Measurements from ENCODE around the gene BEGAIN. TPM values are rescaled to one million over a fixed set of nuclear protein-coding genes. Genes with fewer than 3 reads are reported as not detected.

Gene BEGAIN
- polyA plus RNA-seq, 1 donor from 2014 or later, result 10.9 TPM

- H3K9me3 ChIP-seq (ENCODE audit: low read length), result no peaks in the 10 kb centered on the region
- H3K4me3 ChIP-seq (ENCODE audit: low read length), result no peak overlapping the region
- H3K79me2 ChIP-seq (replicated peaks; ENCODE audit: insufficient read depth, low read length), result no peaks in the 10 kb centered on the region
- no peak overlapping the region for H2AFZ ChIP-seq (ENCODE audit: low read depth, low read length)
- no peak overlapping the region for H3K27ac ChIP-seq (ENCODE audit: low read length)
- no peaks in the 10 kb centered on the region for H3F3A ChIP-seq (ENCODE audit: insufficient read depth, low read length, poor library complexity, severe bottlenecking)
- H4K20me1 ChIP-seq (ENCODE audit: insufficient read depth), result no peaks in the 10 kb centered on the region
- H3K36me3 ChIP-seq (ENCODE audit: insufficient read depth, low read length), result no peaks in the 10 kb centered on the region
- H3K9me2 ChIP-seq (ENCODE audit: insufficient read depth, low read length), result no peaks in the 10 kb centered on the region
- TF ChIP-seq RAD21 (conservative IDR thresholded peaks at IDR 0.05), result no peak
- TF ChIP-seq SMC3 (conservative IDR thresholded peaks at IDR 0.05; ENCODE audit: poor library complexity), result no peak
- no peak for TF ChIP-seq POLR2AphosphoS5 (IDR thresholded peaks at IDR 0.05)
- no peak for TF ChIP-seq EZH2 (IDR thresholded peaks at IDR 0.05; ENCODE audit: borderline replicate concordance, insufficient read depth, low read length, poor library complexity, severe bottlenecking)
- TF ChIP-seq TAF1 (IDR thresholded peaks at IDR 0.05; ENCODE audit: low read depth), result no peak
- TF ChIP-seq EP300 (conservative IDR thresholded peaks at IDR 0.05; ENCODE audit: poor library complexity, severe bottlenecking), result no peak
- TF ChIP-seq REST (IDR thresholded peaks at IDR 0.05; ENCODE audit: borderline replicate concordance), result no peak
- TF ChIP-seq CTCF (IDR thresholded peaks at IDR 0.05; ENCODE audit: poor library complexity, severe bottlenecking), result no peak
- no peak for TF ChIP-seq MXI1 (conservative IDR thresholded peaks at IDR 0.05; ENCODE audit: poor library complexity, severe bottlenecking)
- no peaks in the 10 kb centered on the region for H3K27me3 ChIP-seq (ENCODE audit: insufficient read depth, low read depth, low read length)
- no peak overlapping the region for H3K9ac ChIP-seq (ENCODE audit: low read length)
- H3K4me2 ChIP-seq (ENCODE audit: low read length), result no peak overlapping the region
These were observed 18.8 kb upstream of the BEGAIN start for GRCh38 chr14:100605706-100606686.

- no peaks in the 10 kb centered on the region for H3K9me3 ChIP-seq (ENCODE audit: low read length)
- H3K4me3 ChIP-seq (ENCODE audit: low read length), result no peak overlapping the region
- no peaks in the 10 kb centered on the region for H3K79me2 ChIP-seq (replicated peaks; ENCODE audit: insufficient read depth, low read length)
- no peak overlapping the region for H3K27ac ChIP-seq (ENCODE audit: low read length)
- no peak overlapping the region for H2AFZ ChIP-seq (ENCODE audit: low read depth, low read length)
- no peaks in the 10 kb centered on the region for H3K36me3 ChIP-seq (ENCODE audit: insufficient read depth, low read length)
- no peaks in the 10 kb centered on the region for H4K20me1 ChIP-seq (ENCODE audit: insufficient read depth)
- no peak overlapping the region for H3K9ac ChIP-seq (ENCODE audit: low read length)
- no peaks in the 10 kb centered on the region for H3K9me2 ChIP-seq (ENCODE audit: insufficient read depth, low read length)
- no peaks in the 10 kb centered on the region for H3K27me3 ChIP-seq (ENCODE audit: insufficient read depth, low read depth, low read length)
- no peak overlapping the region for H3K4me2 ChIP-seq (ENCODE audit: low read length)
- H3F3A ChIP-seq (ENCODE audit: insufficient read depth, low read length, poor library complexity, severe bottlenecking), result no peaks in the 10 kb centered on the region
- TF ChIP-seq EP300 (conservative IDR thresholded peaks at IDR 0.05; ENCODE audit: poor library complexity, severe bottlenecking) (no peak), MXI1 (conservative IDR thresholded peaks at IDR 0.05; ENCODE audit: poor library complexity, severe bottlenecking) (no peak), EZH2 (IDR thresholded peaks at IDR 0.05; ENCODE audit: borderline replicate concordance, insufficient read depth, low read length, poor library complexity, severe bottlenecking) (no peak), SMC3 (conservative IDR thresholded peaks at IDR 0.05; ENCODE audit: poor library complexity) (no peak), POLR2AphosphoS5 (IDR thresholded peaks at IDR 0.05) (no peak), CTCF (IDR thresholded peaks at IDR 0.05; ENCODE audit: poor library complexity, severe bottlenecking) (no peak), TAF1 (IDR thresholded peaks at IDR 0.05; ENCODE audit: low read depth) (no peak), REST (IDR thresholded peaks at IDR 0.05; ENCODE audit: borderline replicate concordance) (no peak), RAD21 (conservative IDR thresholded peaks at IDR 0.05) (no peak)
These were observed 18.0 kb upstream of the BEGAIN start for GRCh38 chr14:100605230-100605629.
